HepG2 (cell line): ENCODE results near the gene SAMD4A. TPM values are rescaled to one million over a fixed set of nuclear protein-coding genes. Genes with fewer than 3 reads are reported as not detected.

Experiments used
- ATAC-seq: fragments of 200-7000 bp; cut with Tn5 transposase; 3 replicates; pipeline ENCODE4 v1.9.1; 2020; ENCODE audit warnings: mild to moderate bottlenecking, moderate library complexity
- BruUV-seq: library from RNA; stranded (reverse); fragments of 400-500 nt; replicated peaks from 2 replicates; lab custom pipeline; 2021; lab: Mats Ljungman, UMichigan
- CTCF ChIA-PET: fragments of 300-600 bp; formaldehyde crosslinking; extraction: SDS; loops from one replicate; lab custom pipeline; 2021; ENCODE audit warnings: low total read pairs, inconsistent platforms, low intra/inter-chr PET ratio; lab: Yijun Ruan, JAX
- POLR2A ChIA-PET: fragments of 350-600 bp; sonication (Branson Sonifier 250); formaldehyde crosslinking; loops from one replicate; lab custom pipeline; 2020; ENCODE audit warnings: antibody characterized with exemption, inconsistent platforms; lab: Yijun Ruan, JAX
- DNase-seq: peaks from one replicate; pipeline ENCODE4 v3.0.0-alpha.2; 2015; ENCODE audit warnings: low spot score
- FAIRE-seq: peaks from 3 replicates; lab custom pipeline; 2011; peaks lifted over from hg19 to GRCh38; lab: Jason Lieb, UNC
- H2AFZ ChIP-seq: one replicate; pipeline ENCODE4 v1.6.1; 2011; ENCODE audit warnings: low read length, inconsistent platforms
- H3K27ac ChIP-seq: fragments of 300-600 bp; 3 replicates; pipeline ENCODE4 v1.8.0; 2011; ENCODE audit warnings: mixed run types, mild to moderate bottlenecking, mixed read lengths, low read length, inconsistent platforms; ENCODE audit not compliant: insufficient read depth; ENCODE audit errors: extremely low read length
- H3K27me3 ChIP-seq, 2 experiments: fragments of 200-600 bp in 1 of 2; 2 replicates in 1 of 2; 3 replicates in 1 of 2; pipeline versions ENCODE4 v1.6.0 to v1.8.0; 2011; ENCODE audit warnings: low read length in 2 of 2, mild to moderate bottlenecking in 2 of 2, moderate library complexity in 2 of 2, inconsistent platforms in 1 of 2; ENCODE audit not compliant: insufficient read depth in 2 of 2, control insufficient read depth in 1 of 2
- H3K36me3 ChIP-seq, 2 experiments: fragments of 200-600 bp in 1 of 2; replicated peaks in 1 of 2; 2 replicates in 1 of 2; 3 replicates in 1 of 2; pipeline versions ENCODE4 v1.5.1 to v1.8.0; 2011; ENCODE audit warnings: low read length in 2 of 2, inconsistent platforms in 1 of 2; ENCODE audit not compliant: insufficient read depth in 2 of 2, control insufficient read depth in 1 of 2
- H3K4me1 ChIP-seq: 2 replicates; pipeline ENCODE4 v1.5.1; 2012; ENCODE audit warnings: low read length, inconsistent platforms; ENCODE audit not compliant: insufficient read depth
- H3K4me2 ChIP-seq: 2 replicates; pipeline ENCODE4 v1.6.0; 2011; ENCODE audit warnings: low read depth, low read length, inconsistent platforms
- H3K4me3 ChIP-seq, 3 experiments: fragments of 200-600 bp in 1 of 3; sonication (generic), shearing (Covaris generic) in 1 of 3; replicated peaks in 1 of 3; 2 replicates each; pipeline ENCODE4 v1.5.1; 2011 to 2016; ENCODE audit warnings: low read length in 3 of 3, inconsistent platforms in 2 of 3, low read depth in 2 of 3, mild to moderate bottlenecking in 2 of 3, control low read depth in 1 of 3, mixed read lengths in 1 of 3; ENCODE audit not compliant: insufficient read depth in 1 of 3
- H3K79me2 ChIP-seq: one replicate; pipeline ENCODE4 v1.6.1; 2011; ENCODE audit warnings: low read length, inconsistent platforms; ENCODE audit not compliant: insufficient read depth
- H3K9ac ChIP-seq: 2 replicates; pipeline ENCODE4 v1.6.0; 2011; ENCODE audit warnings: mild to moderate bottlenecking, low read depth, low read length, inconsistent platforms; ENCODE audit not compliant: insufficient read depth
- H3K9me3 ChIP-seq: 2 replicates; pipeline ENCODE4 v1.5.1; 2012; ENCODE audit warnings: mild to moderate bottlenecking, low read length
- H4K20me1 ChIP-seq: 2 replicates; pipeline ENCODE4 v1.6.0; 2011; ENCODE audit warnings: inconsistent platforms, mild to moderate bottlenecking, low read length, moderate library complexity; ENCODE audit not compliant: insufficient read depth
- CBFB ChIP-seq: sonication (generic); formaldehyde crosslinking; IDR thresholded peaks from 2 replicates; pipeline ENCODE4 v1.4.0; 2020; ENCODE audit warnings: missing genetic modification reagents
- CEBPB ChIP-seq: IDR thresholded peaks from 2 replicates; pipeline ENCODE4 v1.6.1; 2011; ENCODE audit warnings: low read depth, low read length, improper control_type of control experiment, borderline replicate concordance
- CEBPG ChIP-seq: IDR thresholded peaks from 2 replicates; pipeline ENCODE4 v1.6.1; 2016
- DR1 ChIP-seq: sonication (generic); formaldehyde crosslinking; IDR thresholded peaks from 2 replicates; pipeline ENCODE4 v1.8.0; 2021; ENCODE audit warnings: mild to moderate bottlenecking, missing genetic modification reagents, inconsistent platforms
- ELF1 ChIP-seq: sonication (generic); formaldehyde crosslinking; IDR thresholded peaks from 2 replicates; pipeline ENCODE4 v1.4.0; 2020; ENCODE audit warnings: missing genetic modification reagents
- KAT8 ChIP-seq: IDR thresholded peaks from 2 replicates; pipeline ENCODE4 v1.6.1; 2016; ENCODE audit warnings: missing genetic modification reagents, missing compliant biosample characterization
- KDM5A ChIP-seq: fragments of 200-600 bp; sonication (generic); IDR thresholded peaks from 2 replicates; pipeline ENCODE4 v1.7.0; 2018; ENCODE audit warnings: antibody characterized with exemption, mild to moderate bottlenecking, low read length, borderline replicate concordance
- NR2F1 ChIP-seq, 2 experiments: fragments of 450-650 bp in 1 of 2; formaldehyde crosslinking in 1 of 2; IDR thresholded peaks; 2 replicates each; pipeline versions ENCODE4 v1.5.0 to v1.6.1; 2016 to 2020; ENCODE audit warnings: mild to moderate bottlenecking in 1 of 2, missing compliant biosample characterization in 1 of 2, missing genetic modification reagents in 1 of 2, moderate library complexity in 1 of 2
- SOX5 ChIP-seq: IDR thresholded peaks from 2 replicates; pipeline ENCODE4 v1.6.1; 2016; ENCODE audit warnings: borderline replicate concordance
- SP5 ChIP-seq: IDR thresholded peaks from 2 replicates; pipeline ENCODE4 v1.6.1; 2016; ENCODE audit warnings: low read depth, borderline replicate concordance
- SRSF9 ChIP-seq: fragments of 200-400 bp; formaldehyde crosslinking; IDR thresholded peaks from 2 replicates; pipeline ENCODE4 v1.6.1; 2018; ENCODE audit warnings: borderline replicate concordance, mild to moderate bottlenecking, low read depth, low read length; ENCODE audit not compliant: insufficient read depth, poor library complexity, severe bottlenecking
- ZFX ChIP-seq: sonication (generic); formaldehyde crosslinking; IDR thresholded peaks from 2 replicates; pipeline ENCODE4 v1.4.0; 2020; ENCODE audit warnings: mild to moderate bottlenecking, low read depth, missing genetic modification reagents, moderate library complexity
- ZHX1 ChIP-seq: sonication (generic); formaldehyde crosslinking; IDR thresholded peaks from 2 replicates; pipeline ENCODE4 v1.8.1; 2022; ENCODE audit warnings: low read depth, mild to moderate bottlenecking, missing genetic modification reagents
- ZNF232 ChIP-seq: sonication (generic); formaldehyde crosslinking; IDR thresholded peaks from 2 replicates; pipeline ENCODE4 v1.4.0; 2020; ENCODE audit warnings: missing genetic modification reagents, borderline replicate concordance
- ZNF7 ChIP-seq: IDR thresholded peaks from 2 replicates; pipeline ENCODE4 v1.6.1; 2016; ENCODE audit warnings: missing biosample characterization, missing genetic modification reagents
- ZNF703 ChIP-seq: sonication (generic); formaldehyde crosslinking; IDR thresholded peaks from 2 replicates; pipeline ENCODE4 v1.5.1; 2020; ENCODE audit warnings: missing genetic modification reagents, mild to moderate bottlenecking, moderate library complexity, borderline replicate concordance
- WGBS: methylation state at CpG from one replicate; pipeline ENCODE4 v1.1.6; 2017; ENCODE audit warnings: low lambda C conversion rate; 5-methylcytosine and 5-hydroxymethylcytosine counted together
- in situ Hi-C: cut with HindIII; loops from 2 replicates; pipeline ENCODE4 v1.10.0; 2017; ENCODE audit warnings: low pct_unique_long_range_greater_than_20kb; ENCODE audit not compliant: extremely low pct_ligation_motif_present
- intact Hi-C: fragments of 100-400 bp; cut with micrococcal nuclease; formaldehyde crosslinking; loops from one replicate; pipeline ENCODE4 v1.10.0; 2022; ENCODE audit not compliant: unreplicated experiment
- polyA plus RNA-seq, 8 experiments: library from polyadenylated mRNA; depleted of rRNA in 3 of 8; stranded (reverse) in 7 of 8; unstranded in 1 of 8; fragments of >200 nt; fragmentation: Illumina TruSeq in 4 of 8; extraction: Trizol in 4 of 8; gene quantifications; 2 replicates each; pipeline versions ENCODE4 v1.2.1 to v1.2.3, GENCODE V29; 2011 to 2016; ENCODE audit warnings: low read depth in 4 of 8, missing spikeins in 1 of 8, mixed read lengths in 1 of 8; ENCODE audit not compliant: insufficient read depth in 1 of 8
- total RNA-seq, 5 experiments: library from RNA; depleted of rRNA; stranded (reverse); fragments of >200 nt; fragmentation: Illumina TruSeq; extraction: Trizol; gene quantifications; 2 replicates each; pipeline ENCODE4 v1.2.3, GENCODE V29; 2016; ENCODE audit warnings: low read depth in 1 of 5
- TF ChIP-seq, protein P1 (sequence below): sonication (generic); formaldehyde crosslinking; IDR thresholded peaks from 2 replicates; pipeline ENCODE4 v1.4.0; 2020; ENCODE audit warnings: missing genetic modification reagents

SAMD4A gene
- total and polyA plus RNA-seq, 2 of the 13 experiments (the other 11 are each of a cell fraction or from before 2014, with no cell fraction given): 11.8 to 13.0 TPM

DNA sequence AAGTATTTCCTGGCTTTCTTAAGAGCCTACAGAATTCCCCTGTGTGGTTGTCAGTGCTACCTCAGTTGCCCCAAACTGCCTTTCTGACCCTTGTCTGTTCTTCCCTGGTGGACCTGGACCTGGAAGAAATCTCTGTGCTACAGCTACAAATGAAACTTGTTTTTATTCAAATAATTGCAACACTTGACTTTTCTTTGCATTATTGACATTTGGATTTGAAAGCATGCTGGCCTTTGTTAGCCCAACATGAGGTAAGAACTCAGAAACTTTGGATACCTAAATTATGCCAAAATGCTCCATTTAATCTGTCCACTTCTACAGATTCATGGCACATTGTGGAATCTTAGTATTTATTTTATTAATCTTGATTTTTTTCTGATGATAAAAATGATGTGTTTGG lies 142.9 kb downstream of the SAMD4A start (continued):
- TF ChIP-seq ZHX1 (CRISPR knock-in tag) (no peak), CEBPB (peak; percentile 34; the same call in 1 of the 2 replicates), ZNF7 (CRISPR knock-in tag) (no peak), SRSF9 (no peak), CEBPG (CRISPR knock-in tag) (peak; percentile 42)

GRCh38 chr14:54711312-54711711 lies 144.4 kb downstream of the SAMD4A start:
- Histone ChIP-seq H3K9ac (no peak overlapping the region), H3K36me3 (peaks cover 8 to 33% of the 10 kb centered on the region in 2 experiments), H4K20me1 (peaks cover 12% of the 10 kb centered on the region), H3K4me1 (peaks cover 25% of the 10 kb centered on the region), H3K27me3 (no peaks in the 10 kb centered on the region), H2AFZ (no peak overlapping the region), H3K9me3 (no peaks in the 10 kb centered on the region), H3K4me3 (no peak overlapping the region), H3K4me2 (no peak overlapping the region), H3K27ac (no peak overlapping the region), H3K79me2 (peaks cover 11% of the 10 kb centered on the region)
- in situ Hi-C loops: no loop called here
- intact Hi-C loops: no loop called here
- POLR2A ChIA-PET: interaction anchor here (1.7 kb wide), 1 partner anchor 143 kb away, joined by 3 read pairs; no protein-coding TSS in a partner anchor
- no TSS peak for BruUV-seq
- TF ChIP-seq ZNF703 (no peak), SOX5 (CRISPR knock-in tag) (no peak), ZFX (CRISPR knock-in tag) (no peak), KAT8 (no peak), ELF1 (CRISPR knock-in tag) (no peak), NR2F1 (CRISPR knock-in tag; IDR thresholded peaks at IDR 0.05) (no peak), SP5 (CRISPR knock-in tag) (no peak), DR1 (no peak), CBFB (CRISPR knock-in tag) (no peak), ZNF232 (CRISPR knock-in tag) (no peak), KDM5A (no peak)
- TF ChIP-seq, protein P1, sequence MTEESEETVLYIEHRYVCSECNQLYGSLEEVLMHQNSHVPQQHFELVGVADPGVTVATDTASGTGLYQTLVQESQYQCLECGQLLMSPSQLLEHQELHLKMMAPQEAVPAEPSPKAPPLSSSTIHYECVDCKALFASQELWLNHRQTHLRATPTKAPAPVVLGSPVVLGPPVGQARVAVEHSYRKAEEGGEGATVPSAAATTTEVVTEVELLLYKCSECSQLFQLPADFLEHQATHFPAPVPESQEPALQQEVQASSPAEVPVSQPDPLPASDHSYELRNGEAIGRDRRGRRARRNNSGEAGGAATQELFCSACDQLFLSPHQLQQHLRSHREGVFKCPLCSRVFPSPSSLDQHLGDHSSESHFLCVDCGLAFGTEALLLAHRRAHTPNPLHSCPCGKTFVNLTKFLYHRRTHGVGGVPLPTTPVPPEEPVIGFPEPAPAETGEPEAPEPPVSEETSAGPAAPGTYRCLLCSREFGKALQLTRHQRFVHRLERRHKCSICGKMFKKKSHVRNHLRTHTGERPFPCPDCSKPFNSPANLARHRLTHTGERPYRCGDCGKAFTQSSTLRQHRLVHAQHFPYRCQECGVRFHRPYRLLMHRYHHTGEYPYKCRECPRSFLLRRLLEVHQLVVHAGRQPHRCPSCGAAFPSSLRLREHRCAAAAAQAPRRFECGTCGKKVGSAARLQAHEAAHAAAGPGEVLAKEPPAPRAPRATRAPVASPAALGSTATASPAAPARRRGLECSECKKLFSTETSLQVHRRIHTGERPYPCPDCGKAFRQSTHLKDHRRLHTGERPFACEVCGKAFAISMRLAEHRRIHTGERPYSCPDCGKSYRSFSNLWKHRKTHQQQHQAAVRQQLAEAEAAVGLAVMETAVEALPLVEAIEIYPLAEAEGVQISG: no peak
- CTCF ChIA-PET: no interaction called here
- FAIRE-seq (no peak), ATAC-seq (no peak), DNase-seq (no peak)
- WGBS: 96% methylated on average over 5 of the region's 5 CpGs
